Keratinocyte (primary cell): Measurements from ENCODE around the gene CNN2. TPM values are rescaled to one million over a fixed set of nuclear protein-coding genes. Genes with fewer than 3 reads are reported as not detected.

Experiments
- DNase-seq: peaks from one replicate; pipeline ENCODE4 v3.0.0-alpha.2; 2011; ENCODE audit warnings: low read depth, missing footprints, low spot score
- FAIRE-seq: peaks from 2 replicates; lab custom pipeline; 2011; peaks lifted over from hg19 to GRCh38; lab: Jason Lieb, UNC
- H2AFZ ChIP-seq: 2 replicates; pipeline ENCODE4 v1.6.0; 2012; ENCODE audit warnings: low read length, control low read depth, inconsistent platforms; ENCODE audit not compliant: control insufficient read depth
- H3K27ac ChIP-seq: 2 replicates; pipeline ENCODE4 v1.5.1; 2011; ENCODE audit warnings: low read length; ENCODE audit not compliant: control insufficient read depth, insufficient read depth
- H3K27me3 ChIP-seq: 3 replicates; pipeline ENCODE4 v1.6.0; 2011; ENCODE audit warnings: low read length; ENCODE audit not compliant: control insufficient read depth, insufficient read depth; ENCODE audit errors: extremely low read depth
- H3K36me3 ChIP-seq, 2 experiments: 2 replicates in 1 of 2; 3 replicates in 1 of 2; pipeline ENCODE4 v1.5.1; 2011; ENCODE audit warnings: low read length in 2 of 2, mild to moderate bottlenecking in 1 of 2; ENCODE audit not compliant: control insufficient read depth in 2 of 2, insufficient read depth in 2 of 2; ENCODE audit errors: extremely low read depth in 1 of 2
- H3K4me1 ChIP-seq: 3 replicates; pipeline ENCODE4 v1.5.1; 2011; ENCODE audit warnings: low read length; ENCODE audit not compliant: control insufficient read depth, insufficient read depth; ENCODE audit errors: extremely low read depth
- H3K4me2 ChIP-seq: 3 replicates; pipeline ENCODE4 v1.6.0; 2011; ENCODE audit warnings: low read depth, low read length; ENCODE audit not compliant: control insufficient read depth, insufficient read depth; ENCODE audit errors: extremely low read depth
- H3K4me3 ChIP-seq, 3 experiments: fragments of 200-600 bp in 1 of 3; sonication (generic) in 1 of 3; 2 replicates in 2 of 3; 3 replicates in 1 of 3; pipeline ENCODE4 v1.5.1; 2011 to 2016; ENCODE audit warnings: low read length in 3 of 3, mild to moderate bottlenecking in 3 of 3, control low read depth in 2 of 3, inconsistent platforms in 1 of 3, low read depth in 1 of 3, mixed read lengths in 1 of 3, mixed run types in 1 of 3, moderate library complexity in 1 of 3; ENCODE audit not compliant: control insufficient read depth in 2 of 3, insufficient read depth in 2 of 3; ENCODE audit errors: extremely low read depth in 1 of 3
- H3K79me2 ChIP-seq: 2 replicates; pipeline ENCODE4 v1.6.0; 2012; ENCODE audit warnings: low read length; ENCODE audit not compliant: control insufficient read depth, insufficient read depth
- H3K9ac ChIP-seq: 3 replicates; pipeline ENCODE4 v1.6.0; 2011; ENCODE audit warnings: low read length; ENCODE audit not compliant: control insufficient read depth, insufficient read depth; ENCODE audit errors: extremely low read depth
- H3K9me1 ChIP-seq: 3 replicates; pipeline ENCODE4 v1.6.0; 2011; ENCODE audit warnings: low read length; ENCODE audit not compliant: control insufficient read depth, insufficient read depth; ENCODE audit errors: extremely low read depth
- H3K9me3 ChIP-seq: 2 replicates; pipeline ENCODE4 v1.5.1; 2012; ENCODE audit warnings: low read depth, low read length; ENCODE audit not compliant: control insufficient read depth
- H4K20me1 ChIP-seq: 3 replicates; pipeline ENCODE4 v1.6.0; 2011; ENCODE audit warnings: low read length; ENCODE audit not compliant: control insufficient read depth, insufficient read depth; ENCODE audit errors: extremely low read depth
- EZH2 ChIP-seq: IDR thresholded peaks from one replicate; pipeline ENCODE4 v1.6.1; 2012; ENCODE audit warnings: inconsistent platforms, mild to moderate bottlenecking, low read length, moderate library complexity
- dilution Hi-C: fragments of 300-500 bp; cut with MboI; formaldehyde crosslinking; loops from one replicate; pipeline ENCODE4 v1.7.0; 2020; ENCODE audit warnings: low sequenced_read_pairs; ENCODE audit not compliant: extremely low pct_ligation_motif_present
- polyA plus RNA-seq, 5 experiments: library from polyadenylated mRNA; depleted of rRNA in 3 of 5; stranded (reverse) in 3 of 5; stranded (forward) in 1 of 5; unstranded in 1 of 5; fragments of >200 nt; gene quantifications; 1 replicate in 1 of 5; 2 replicates in 3 of 5; 3 replicates in 1 of 5; pipeline versions ENCODE4 v1.2.1 to v1.2.3, GENCODE V29; 2011 to 2012; ENCODE audit warnings: missing spikeins in 2 of 5, low read depth in 1 of 5, low replicate concordance in 1 of 5
- TF ChIP-seq, protein P1 (sequence below), 3 experiments: IDR thresholded peaks in 1 of 3; conservative IDR thresholded peaks in 1 of 3; optimal IDR thresholded peaks in 1 of 3; 2 replicates in 2 of 3; 3 replicates in 1 of 3; pipeline versions ENCODE3 to v1.5.1; 2011; ENCODE audit warnings: low read length in 3 of 3, mild to moderate bottlenecking in 3 of 3, moderate library complexity in 2 of 3, control low read depth in 1 of 3, inconsistent platforms in 1 of 3; ENCODE audit not compliant: insufficient read depth in 2 of 3; ENCODE audit errors: extremely low read depth in 1 of 3

CNN2 gene
- polyA plus RNA-seq, 1 donor (not counting 4 experiments of a cell fraction or from before 2014, with no cell fraction given) = 136 TPM

DNA sequence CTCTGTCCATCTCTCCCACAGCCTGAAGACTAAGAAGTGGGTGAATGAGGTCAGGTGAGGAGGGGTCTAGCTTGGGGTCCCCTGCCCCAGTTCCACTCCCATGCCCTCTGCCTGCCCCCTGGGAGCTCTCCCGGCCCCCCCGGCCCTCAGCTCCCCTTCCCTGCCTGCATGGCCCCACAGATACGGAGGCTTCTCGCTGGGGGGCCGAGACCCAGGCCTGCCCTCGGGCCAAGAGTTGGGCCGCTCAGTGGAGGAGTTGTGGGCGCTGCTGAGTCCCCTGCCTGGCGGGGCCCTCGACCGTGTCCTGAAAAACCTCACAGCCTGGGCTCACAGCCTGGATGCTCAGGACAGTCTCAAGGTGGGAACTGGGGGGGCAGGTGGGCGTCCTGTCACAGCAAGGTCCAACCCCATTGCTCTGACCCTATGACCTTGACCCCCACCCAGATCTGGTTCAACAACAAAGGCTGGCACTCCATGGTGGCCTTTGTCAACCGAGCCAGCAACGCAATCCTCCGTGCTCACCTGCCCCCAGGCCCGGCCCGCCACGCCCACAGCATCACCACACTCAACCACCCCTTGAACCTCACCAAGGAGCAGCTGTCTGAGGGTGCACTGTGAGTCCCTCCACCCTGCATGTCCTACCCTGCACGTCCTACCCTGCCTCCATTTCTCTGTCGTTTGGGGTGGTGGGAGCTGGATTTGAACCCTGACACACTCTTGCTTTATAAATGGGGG is 29.6 kb downstream of the CNN2 start:
- H3K27me3 ChIP-seq = no peaks in the 10 kb centered on the region
- no peak overlapping the region for H3K4me3 ChIP-seq
- FAIRE-seq (no peak), DNase-seq (no peak)
- H4K20me1 ChIP-seq = no peaks in the 10 kb centered on the region
- dilution Hi-C loops = no loop called here
- H3K4me2 ChIP-seq = no peak overlapping the region
- no peaks in the 10 kb centered on the region for H3K4me1 ChIP-seq
- no peak overlapping the region for H3K27ac ChIP-seq
- no peak overlapping the region for H2AFZ ChIP-seq
- H3K9me1 ChIP-seq = no peaks in the 10 kb centered on the region
- H3K9ac ChIP-seq = no peak overlapping the region
- TF ChIP-seq EZH2 = no peak
- TF ChIP-seq, protein P1, sequence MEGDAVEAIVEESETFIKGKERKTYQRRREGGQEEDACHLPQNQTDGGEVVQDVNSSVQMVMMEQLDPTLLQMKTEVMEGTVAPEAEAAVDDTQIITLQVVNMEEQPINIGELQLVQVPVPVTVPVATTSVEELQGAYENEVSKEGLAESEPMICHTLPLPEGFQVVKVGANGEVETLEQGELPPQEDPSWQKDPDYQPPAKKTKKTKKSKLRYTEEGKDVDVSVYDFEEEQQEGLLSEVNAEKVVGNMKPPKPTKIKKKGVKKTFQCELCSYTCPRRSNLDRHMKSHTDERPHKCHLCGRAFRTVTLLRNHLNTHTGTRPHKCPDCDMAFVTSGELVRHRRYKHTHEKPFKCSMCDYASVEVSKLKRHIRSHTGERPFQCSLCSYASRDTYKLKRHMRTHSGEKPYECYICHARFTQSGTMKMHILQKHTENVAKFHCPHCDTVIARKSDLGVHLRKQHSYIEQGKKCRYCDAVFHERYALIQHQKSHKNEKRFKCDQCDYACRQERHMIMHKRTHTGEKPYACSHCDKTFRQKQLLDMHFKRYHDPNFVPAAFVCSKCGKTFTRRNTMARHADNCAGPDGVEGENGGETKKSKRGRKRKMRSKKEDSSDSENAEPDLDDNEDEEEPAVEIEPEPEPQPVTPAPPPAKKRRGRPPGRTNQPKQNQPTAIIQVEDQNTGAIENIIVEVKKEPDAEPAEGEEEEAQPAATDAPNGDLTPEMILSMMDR (optimal IDR thresholded peaks at IDR 0.05 in 1 of 3, IDR thresholded peaks at IDR 0.05 in 1 of 3, conservative IDR thresholded peaks at IDR 0.05 in 1 of 3; ENCODE audit: extremely low read depth in 1 of 3, insufficient read depth in 2 of 3, low read length in 3 of 3) = no peak
- H3K9me3 ChIP-seq = peaks cover 28% of the 10 kb centered on the region
- peaks cover 13 to 30% of the 10 kb centered on the region in 2 experiments for H3K36me3 ChIP-seq
- no peaks in the 10 kb centered on the region for H3K79me2 ChIP-seq

DNA sequence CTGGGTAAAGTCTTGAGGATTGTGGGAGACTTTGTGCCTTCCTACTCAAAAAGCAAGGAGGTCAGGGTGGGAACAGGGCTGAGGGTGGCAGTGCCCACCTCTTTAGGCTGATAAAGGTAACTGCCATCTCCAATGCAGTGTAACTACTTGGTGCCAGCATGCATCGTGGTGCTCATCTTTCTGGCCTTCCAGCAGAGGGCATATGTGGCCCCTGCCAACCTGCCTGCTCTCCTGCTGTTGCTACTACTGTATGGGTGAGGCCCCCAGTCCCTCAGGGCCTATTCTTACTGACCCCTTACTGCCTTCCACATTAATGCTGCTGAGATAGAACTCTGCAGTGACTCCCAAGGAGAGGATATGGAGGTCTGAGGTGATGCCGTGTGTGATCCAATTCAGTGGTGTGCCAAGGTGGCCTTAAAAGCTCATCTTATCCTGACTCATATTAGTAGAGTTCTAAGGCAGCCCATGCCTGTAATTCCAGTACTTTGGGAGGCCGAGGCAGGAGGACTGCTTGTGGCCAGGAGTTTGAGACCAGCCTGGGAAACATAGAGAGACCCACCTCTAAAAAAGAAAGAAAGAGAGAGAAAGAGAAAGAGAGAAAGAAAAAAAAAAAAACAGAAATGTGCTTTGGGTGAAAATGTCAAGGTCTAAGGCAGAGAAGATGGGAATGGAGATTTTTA is 30.9 kb downstream of the CNN2 start:
- H3K79me2 ChIP-seq = no peaks in the 10 kb centered on the region
- no peak for DNase-seq

More for the DNA sequence above, 30.9 kb downstream of the CNN2 start:
- TF ChIP-seq, protein P1 (optimal IDR thresholded peaks at IDR 0.05 in 1 of 3, IDR thresholded peaks at IDR 0.05 in 1 of 3, conservative IDR thresholded peaks at IDR 0.05 in 1 of 3; ENCODE audit: extremely low read depth in 1 of 3, insufficient read depth in 2 of 3, low read length in 3 of 3) = peak in 2 of 3 experiments; percentile 13 to 40
- TF ChIP-seq EZH2 = no peak
- Histone ChIP-seq H3K9me1 (no peaks in the 10 kb centered on the region), H3K4me2 (no peak overlapping the region), H3K27me3 (no peaks in the 10 kb centered on the region), H3K9ac (no peak overlapping the region), H4K20me1 (no peaks in the 10 kb centered on the region), H3K4me3 (no peak overlapping the region), H3K9me3 (peaks cover 28% of the 10 kb centered on the region), H3K36me3 (peaks cover 13 to 33% of the 10 kb centered on the region in 2 experiments), H3K4me1 (no peaks in the 10 kb centered on the region), H2AFZ (no peak overlapping the region), H3K27ac (no peak overlapping the region)
- FAIRE-seq = no peak
- dilution Hi-C loops = no loop called here
